GM15510 (cell line): ENCODE results near the gene BCAN.

Source experiments
- POLR2A ChIP-seq: IDR thresholded peaks from 3 replicates; pipeline ENCODE4 v1.6.1; 2011; ENCODE audit warnings: borderline replicate concordance; ENCODE audit not compliant: insufficient read length; ENCODE audit errors: extremely low read depth

Gene BCAN

DNA sequence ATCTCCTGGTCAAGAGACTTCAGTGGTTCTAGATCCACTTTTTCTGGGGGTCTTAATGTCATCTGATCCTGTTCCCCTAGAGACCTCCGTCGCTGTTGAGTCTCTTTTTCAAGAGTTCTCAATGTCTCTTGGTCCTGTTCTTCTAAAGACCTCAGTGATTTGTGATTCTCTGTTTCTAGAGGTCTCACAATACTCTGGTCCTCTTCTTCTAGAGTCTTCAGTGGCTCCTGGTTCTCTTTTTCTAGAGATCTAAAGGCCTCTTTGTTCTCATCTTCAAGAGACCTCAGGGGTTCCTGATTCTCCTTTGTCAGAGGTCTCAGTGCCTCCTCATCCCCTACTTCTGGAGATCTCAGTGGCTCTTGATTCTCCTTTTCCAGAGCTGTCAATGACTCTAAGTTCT lies 29.9 kb downstream of the BCAN start:
- no peak for TF ChIP-seq POLR2A

DNA sequence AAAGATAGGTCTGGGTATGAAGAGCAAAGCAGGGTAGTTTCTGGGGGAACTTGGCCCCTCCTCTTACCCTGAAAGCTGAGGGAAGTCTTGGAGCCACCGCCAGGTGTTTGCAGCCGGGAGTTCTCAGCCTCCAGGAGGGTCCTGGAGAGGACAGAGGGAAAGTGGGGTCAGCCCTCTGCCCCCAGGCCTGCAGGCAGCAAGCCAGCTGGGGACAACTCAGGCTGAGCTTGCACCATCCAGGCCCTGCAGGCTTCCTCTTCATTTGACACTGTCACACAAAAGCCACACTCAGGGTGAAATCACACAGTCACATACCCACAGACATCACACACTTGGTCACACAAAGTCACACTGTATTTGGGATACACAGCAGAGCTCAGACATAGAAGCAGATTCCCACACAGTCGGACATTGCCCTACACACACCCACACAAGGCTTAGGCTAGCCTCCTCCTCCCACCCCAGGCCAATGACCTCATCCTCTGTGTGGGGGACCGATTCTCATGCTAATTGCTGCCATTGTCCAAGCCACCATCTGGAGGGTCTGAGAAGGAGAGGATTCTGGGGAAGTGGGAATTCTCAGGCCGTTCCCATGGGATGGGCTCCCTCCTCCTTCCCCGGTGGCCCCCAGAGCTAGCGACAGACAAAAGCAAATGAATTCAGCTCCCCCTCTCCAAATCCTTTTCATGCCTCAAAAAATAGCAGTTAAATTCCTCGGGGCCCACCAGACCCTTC lies 31.6 kb downstream of the BCAN start:
- TF ChIP-seq POLR2A, result no peak

DNA sequence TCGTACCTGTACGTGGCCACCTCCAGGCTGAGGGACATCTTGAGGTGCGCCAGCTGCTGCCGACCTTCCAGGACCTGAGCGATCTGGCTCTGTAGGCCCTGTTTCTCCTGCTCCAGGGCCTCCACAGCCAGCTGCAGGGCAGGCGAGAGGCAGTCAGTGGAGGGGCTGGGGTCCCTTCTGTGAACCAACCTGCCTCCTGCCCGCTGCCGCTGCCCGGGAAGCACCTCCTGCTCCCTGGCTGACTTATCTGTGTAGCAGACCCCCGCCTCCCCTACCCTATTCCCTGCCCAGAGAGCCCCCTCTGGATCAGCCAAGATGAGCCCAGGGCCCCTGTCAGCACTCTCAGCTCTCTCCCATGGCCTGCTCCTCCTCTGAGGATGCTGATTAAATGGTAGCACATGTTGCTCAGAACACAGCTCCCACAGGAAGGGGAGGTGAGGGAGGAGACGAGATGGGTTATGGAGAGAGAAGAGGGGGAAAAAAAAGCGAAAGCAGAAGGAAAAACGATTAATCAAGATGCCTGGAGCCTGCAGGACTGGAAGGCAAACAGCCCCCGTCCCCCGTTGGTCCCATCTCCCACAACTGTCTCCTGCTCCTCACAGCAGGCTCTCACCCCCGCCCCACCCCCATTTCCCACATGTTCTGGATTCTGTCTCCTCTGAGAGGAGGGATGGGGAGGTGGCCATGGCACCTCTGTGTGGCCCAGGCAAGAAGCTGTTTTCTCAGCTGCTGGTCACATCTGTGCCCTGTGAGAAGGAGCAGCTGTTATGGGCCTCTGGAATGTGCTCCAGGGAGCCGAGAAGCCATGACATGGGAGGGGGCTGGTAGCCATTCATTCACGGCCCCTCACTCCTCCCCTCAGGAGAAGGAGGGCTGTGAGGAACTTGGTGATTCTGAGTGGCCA lies 33.5 kb downstream of the BCAN start:
- no peak for TF ChIP-seq POLR2A

DNA sequence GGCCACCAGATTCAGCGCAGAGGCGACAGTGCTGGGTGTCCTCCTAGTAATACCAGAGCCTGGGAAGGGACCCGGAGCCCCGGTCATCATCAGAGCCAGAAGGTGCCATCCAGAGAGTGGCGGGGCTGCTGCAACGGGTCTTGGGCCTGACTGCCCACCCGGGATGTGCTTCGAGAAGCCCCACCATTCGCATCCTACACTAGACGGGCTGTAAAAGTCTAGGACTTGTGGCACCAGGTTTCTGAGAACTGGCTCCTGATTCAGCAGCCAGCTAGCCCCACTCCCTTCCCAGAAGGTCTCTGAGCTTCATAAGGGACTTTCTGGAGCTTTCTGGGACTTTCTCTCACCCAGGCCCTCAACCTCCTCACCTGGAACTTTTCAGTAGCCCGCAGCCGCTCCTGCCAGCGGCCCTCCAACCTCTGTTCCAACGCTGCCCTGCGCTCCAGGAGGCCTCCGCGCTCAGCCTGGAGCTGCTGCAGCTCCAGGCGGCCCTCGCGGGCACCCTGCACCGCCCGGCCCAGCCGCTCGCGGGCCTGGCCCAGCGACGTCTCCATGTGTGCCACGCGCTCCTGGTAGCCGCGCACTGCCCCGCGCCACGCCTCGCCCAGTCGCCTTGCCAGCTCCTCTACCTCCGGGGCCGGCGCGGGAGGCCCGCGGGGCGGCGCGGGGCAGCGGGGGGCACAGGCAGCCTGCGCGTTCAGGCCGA lies 34.4 kb downstream of the BCAN start:
- no peak for TF ChIP-seq POLR2A

DNA sequence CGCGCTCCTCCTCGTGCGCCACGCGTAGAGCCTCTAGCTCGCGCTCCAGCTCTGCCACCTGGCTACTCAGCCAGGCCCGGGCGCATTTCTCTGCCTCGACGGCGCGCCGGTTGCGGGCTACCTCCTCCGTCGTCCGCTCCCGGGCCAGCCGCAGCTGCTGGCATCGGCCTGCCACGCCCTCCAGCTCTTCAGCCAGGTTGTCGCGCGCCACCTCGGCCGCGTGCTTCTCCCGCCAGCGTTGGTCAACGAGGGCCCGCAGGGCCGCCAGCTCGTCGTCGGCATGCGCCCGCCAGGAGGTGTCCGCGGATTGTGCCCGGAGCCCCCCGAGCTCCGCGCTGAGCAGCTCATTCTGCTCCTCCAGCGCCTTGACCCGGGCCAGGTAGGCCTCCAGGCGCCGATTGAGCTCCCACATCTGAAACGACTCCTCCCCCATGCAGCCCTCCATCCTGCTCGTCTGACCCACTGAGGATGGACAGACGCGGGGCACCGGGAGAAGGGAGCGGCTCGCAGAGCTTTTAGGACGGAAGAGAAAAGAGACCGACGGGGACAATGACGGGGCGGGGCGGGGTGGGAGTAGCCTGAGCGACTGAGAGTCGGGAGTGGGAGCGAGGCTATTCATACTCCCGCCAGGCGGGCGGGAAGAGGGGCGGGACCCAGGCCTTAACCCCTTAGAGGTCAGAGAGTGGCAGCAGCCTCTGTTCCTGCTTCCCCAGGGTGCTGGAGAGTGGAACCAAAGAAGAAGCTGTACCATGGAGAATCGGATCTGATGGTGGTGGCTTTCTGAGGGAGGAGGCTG lies 35.1 kb downstream of the BCAN start, which contains the start of gene NES:
NES (minus strand) TSS at position 588 of the 796 bp plus-strand sequence; CDS start at position 445, 143 bp downstream.
- TF ChIP-seq POLR2A, result no peak

DNA sequence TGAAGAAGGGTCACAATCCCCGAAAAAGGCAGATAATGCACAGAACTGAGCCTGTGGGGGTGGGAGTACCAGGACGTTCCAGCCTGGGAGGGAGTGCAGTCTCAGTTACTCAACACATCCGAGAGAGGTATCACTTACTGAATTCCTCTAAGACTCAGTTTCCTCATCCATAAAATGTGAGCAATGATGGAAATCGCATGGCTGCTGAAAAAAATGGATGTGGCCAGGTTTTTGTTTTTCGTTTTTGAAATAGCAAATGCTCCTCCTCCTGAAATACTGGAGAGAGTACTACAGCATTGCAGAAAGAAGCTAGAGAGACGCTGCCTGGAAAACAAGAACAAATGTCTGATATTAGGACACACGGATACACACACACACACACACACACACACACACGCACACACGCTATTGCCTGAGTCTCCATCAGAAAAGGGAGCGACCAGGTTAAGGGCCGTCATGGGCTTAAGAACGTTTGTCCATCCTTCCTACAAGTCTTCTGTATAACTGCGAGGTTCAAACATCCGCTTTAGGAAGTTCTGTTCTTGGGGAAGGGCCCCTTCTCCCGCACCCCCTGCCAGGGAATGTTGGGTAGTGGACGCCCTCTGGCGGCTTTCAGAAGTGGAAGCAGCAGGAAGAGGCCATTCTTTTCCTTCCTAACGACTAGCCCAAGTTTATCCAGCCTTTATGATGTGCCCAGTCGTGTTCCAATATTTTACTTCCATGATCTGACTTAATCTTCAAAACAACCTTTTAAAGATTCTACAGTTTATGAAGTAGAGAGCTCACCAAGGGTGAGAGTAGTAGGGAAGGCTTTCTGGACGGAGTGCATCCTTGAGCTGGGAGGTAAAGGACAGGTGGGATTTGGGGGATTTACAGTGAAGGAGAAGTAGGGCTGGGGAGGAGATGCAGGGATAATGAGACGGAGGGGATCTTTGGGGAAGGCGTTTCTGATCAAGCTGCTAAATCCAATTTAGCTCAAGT lies 36.0 kb downstream of the BCAN start:
- no peak for TF ChIP-seq POLR2A

- TF ChIP-seq POLR2A, result no peak
These were observed 38.1 kb downstream of the BCAN start for GRCh38 chr1:156680056-156680455.

- no peak for TF ChIP-seq POLR2A
These were observed 39.5 kb downstream of the BCAN start for GRCh38 chr1:156681196-156681960.

GRCh38 chr1:156682166-156682890 lies 40.4 kb downstream of the BCAN start:
- TF ChIP-seq POLR2A, result no peak

GRCh38 chr1:156684227-156684782 lies 42.4 kb downstream of the BCAN start:
- TF ChIP-seq POLR2A, result no peak
